Lung (tissue), 12 donors: ENCODE results near the gene SLC25A41. TPM values are rescaled to one million over a fixed set of nuclear protein-coding genes. Genes with fewer than 3 reads are reported as not detected.

Experiments used
- ATAC-seq: fragments of 200-7000 bp; cut with Tn5 transposase; one replicate; pipeline ENCODE4 v1.9.1; 2020; ENCODE audit warnings: moderate number of reproducible peaks; ENCODE audit not compliant: insufficient read depth, low FRiP score
- DNase-seq, 3 donors: peaks; one replicate each; pipeline ENCODE4 v3.0.0-alpha.2; 2013 to 2017
- H3K27ac ChIP-seq, 2 donors: one replicate each; pipeline ENCODE4 v1.5.1; 2013; ENCODE audit warnings: mild to moderate bottlenecking in 2 of 2, moderate library complexity in 2 of 2, control low read depth in 1 of 2, inconsistent platforms in 1 of 2, low read depth in 1 of 2, low read length in 1 of 2
- H3K27me3 ChIP-seq, 3 donors: one replicate each; pipeline ENCODE4 v1.5.1; 2013; ENCODE audit warnings: low read length in 2 of 3; ENCODE audit not compliant: control insufficient read depth in 3 of 3, insufficient read depth in 3 of 3
- H3K36me3 ChIP-seq, 4 donors: one replicate each; pipeline ENCODE4 v1.5.1; 2013; ENCODE audit warnings: low read length in 4 of 4, mild to moderate bottlenecking in 1 of 4, moderate library complexity in 1 of 4; ENCODE audit not compliant: control insufficient read depth in 4 of 4, insufficient read depth in 4 of 4
- H3K4me1 ChIP-seq, 5 donors: one replicate each; pipeline ENCODE4 v1.5.1; 2013; ENCODE audit warnings: low read length in 5 of 5, mild to moderate bottlenecking in 2 of 5, moderate library complexity in 1 of 5; ENCODE audit not compliant: control insufficient read depth in 5 of 5, insufficient read depth in 5 of 5
- H3K4me3 ChIP-seq: one replicate; pipeline ENCODE4 v1.5.1; 2013; ENCODE audit warnings: mild to moderate bottlenecking, control low read depth, moderate library complexity
- H3K9ac ChIP-seq, 2 donors: one replicate each; pipeline ENCODE4 v1.5.1; 2013; ENCODE audit warnings: low read length in 2 of 2, control low read depth in 1 of 2; ENCODE audit not compliant: insufficient read depth in 1 of 2
- H3K9me3 ChIP-seq, 4 donors: one replicate each; pipeline ENCODE4 v1.5.1; 2013; ENCODE audit warnings: low read length in 3 of 4, mild to moderate bottlenecking in 1 of 4, moderate library complexity in 1 of 4; ENCODE audit not compliant: control insufficient read depth in 4 of 4, insufficient read depth in 3 of 4
- WGBS, 2 donors: extraction: QIAGEN DNeasy Blood & Tissue Kit; methylation state at CpG; one replicate each; pipeline ENCODE4 v1.1.7; 2013; 5-methylcytosine and 5-hydroxymethylcytosine counted together
- polyA plus RNA-seq, 2 donors: library from polyadenylated mRNA; stranded (reverse); fragments of 200-250 nt; gene quantifications; one replicate each; pipeline ENCODE4 v1.2.1, GENCODE V29; 2013
- total RNA-seq, 2 donors: library from RNA; depleted of rRNA in 1 of 2; stranded (reverse); fragments of >200 nt in 1 of 2; gene quantifications; one replicate each; pipeline ENCODE4 v1.2.1, GENCODE V29; 2014 to 2021
- TF ChIP-seq, protein P1 (sequence below): IDR thresholded peaks from 2 replicates; pipeline ENCODE4 v1.5.1; 2012; ENCODE audit warnings: mild to moderate bottlenecking; ENCODE audit errors: control extremely low read depth, extremely low read depth
- donor health status: control.
- donor health status: control.
- donor health status: Bipolar disorder and iron deficiency.
- donor health status: healthy.
- donor health status: DM: yes; HTN: yes; CAD: no.

Gene SLC25A41
- total and polyA plus RNA-seq, 4 donors: 0.10 to 0.43 (median 0.28) TPM; not detected in 1

DNA sequence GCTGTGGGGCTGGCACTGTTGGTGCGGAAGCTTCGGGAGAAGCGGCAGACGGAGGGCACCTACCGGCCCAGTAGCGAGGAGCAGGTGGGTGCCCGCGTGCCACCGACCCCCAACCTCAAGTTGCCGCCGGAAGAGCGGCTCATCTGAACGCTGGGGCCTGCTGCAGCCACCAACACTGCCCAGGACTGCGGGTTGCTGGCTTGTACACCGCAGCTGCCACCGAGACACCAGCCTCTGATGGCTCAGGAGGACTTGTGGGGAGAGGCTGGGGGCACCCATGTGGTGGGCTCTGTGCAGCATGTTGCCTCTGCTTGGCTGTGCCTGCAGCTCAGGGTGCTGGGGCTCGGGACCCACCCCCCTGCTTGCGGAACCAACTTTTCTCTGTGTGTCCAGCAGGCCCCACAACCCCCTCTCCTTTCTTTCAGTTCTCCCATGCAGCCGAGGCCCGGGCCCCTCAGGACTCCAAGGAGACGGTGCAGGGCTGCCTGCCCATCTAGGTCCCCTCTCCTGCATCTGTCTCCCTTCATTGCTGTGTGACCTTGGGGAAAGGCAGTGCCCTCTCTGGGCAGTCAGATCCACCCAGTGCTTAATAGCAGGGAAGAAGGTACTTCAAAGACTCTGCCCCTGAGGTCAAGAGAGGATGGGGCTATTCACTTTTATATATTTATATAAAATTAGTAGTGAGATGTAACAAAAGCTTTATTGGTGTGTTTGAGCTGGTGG lies 33.1 kb upstream of the SLC25A41 start:
- ATAC-seq: no peak
- TF ChIP-seq, protein P1, sequence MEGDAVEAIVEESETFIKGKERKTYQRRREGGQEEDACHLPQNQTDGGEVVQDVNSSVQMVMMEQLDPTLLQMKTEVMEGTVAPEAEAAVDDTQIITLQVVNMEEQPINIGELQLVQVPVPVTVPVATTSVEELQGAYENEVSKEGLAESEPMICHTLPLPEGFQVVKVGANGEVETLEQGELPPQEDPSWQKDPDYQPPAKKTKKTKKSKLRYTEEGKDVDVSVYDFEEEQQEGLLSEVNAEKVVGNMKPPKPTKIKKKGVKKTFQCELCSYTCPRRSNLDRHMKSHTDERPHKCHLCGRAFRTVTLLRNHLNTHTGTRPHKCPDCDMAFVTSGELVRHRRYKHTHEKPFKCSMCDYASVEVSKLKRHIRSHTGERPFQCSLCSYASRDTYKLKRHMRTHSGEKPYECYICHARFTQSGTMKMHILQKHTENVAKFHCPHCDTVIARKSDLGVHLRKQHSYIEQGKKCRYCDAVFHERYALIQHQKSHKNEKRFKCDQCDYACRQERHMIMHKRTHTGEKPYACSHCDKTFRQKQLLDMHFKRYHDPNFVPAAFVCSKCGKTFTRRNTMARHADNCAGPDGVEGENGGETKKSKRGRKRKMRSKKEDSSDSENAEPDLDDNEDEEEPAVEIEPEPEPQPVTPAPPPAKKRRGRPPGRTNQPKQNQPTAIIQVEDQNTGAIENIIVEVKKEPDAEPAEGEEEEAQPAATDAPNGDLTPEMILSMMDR: no peak
- peaks cover 0 to 11% (median 7%) of the 10 kb centered on the region in 3 donors for H3K27me3 ChIP-seq

DNA sequence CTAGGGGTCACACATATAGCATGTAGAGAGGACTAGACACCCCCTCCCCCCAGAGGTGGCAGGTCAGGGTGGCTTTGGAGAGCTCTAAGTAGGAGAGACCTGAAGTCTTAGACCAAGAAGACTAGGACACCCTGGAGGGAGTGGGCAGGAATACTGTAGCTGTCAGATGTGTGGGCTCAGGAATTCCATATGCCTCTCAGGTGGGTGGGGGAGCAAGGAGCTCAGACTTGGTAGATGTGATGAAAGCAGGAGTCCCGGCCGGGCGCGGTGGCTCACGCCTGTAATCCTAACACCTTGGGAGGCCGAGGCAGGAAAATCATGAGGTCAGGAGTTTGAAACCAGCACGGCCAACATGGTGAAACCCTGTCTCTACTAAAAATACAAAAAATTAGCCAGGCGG lies 32.1 kb upstream of the SLC25A41 start:
- DNase-seq: no peak
- WGBS, 2 donors: 88 to 92% methylated on average over 8 of the region's 8 CpGs
- no peaks in the 10 kb centered on the region for H3K9me3 ChIP-seq
- TF ChIP-seq, protein P1: no peak
- H3K27ac ChIP-seq: no peak overlapping the region
- peaks cover 0 to 11% (median 7%) of the 10 kb centered on the region in 3 donors for H3K27me3 ChIP-seq
- H3K9ac ChIP-seq: no peak overlapping the region
- peaks cover 0 to 3% (median 0%) of the 10 kb centered on the region in 5 donors for H3K4me1 ChIP-seq
- H3K4me3 ChIP-seq: no peak overlapping the region
- no peak for ATAC-seq
- no peaks in the 10 kb centered on the region for H3K36me3 ChIP-seq

More for the DNA sequence above, 33.1 kb upstream of the SLC25A41 start:
- DNase-seq: no peak
- 88 to 91% methylated on average over 20 to 21 of the region's 21 CpGs for WGBS, 2 donors
- Histone ChIP-seq H3K27ac (no peak overlapping the region), H3K9ac (no peak overlapping the region), H3K4me3 (no peak overlapping the region), H3K4me1 (peaks cover 0 to 3% (median 0%) of the 10 kb centered on the region in 5 donors), H3K9me3 (no peaks in the 10 kb centered on the region), H3K36me3 (no peaks in the 10 kb centered on the region)

DNA sequence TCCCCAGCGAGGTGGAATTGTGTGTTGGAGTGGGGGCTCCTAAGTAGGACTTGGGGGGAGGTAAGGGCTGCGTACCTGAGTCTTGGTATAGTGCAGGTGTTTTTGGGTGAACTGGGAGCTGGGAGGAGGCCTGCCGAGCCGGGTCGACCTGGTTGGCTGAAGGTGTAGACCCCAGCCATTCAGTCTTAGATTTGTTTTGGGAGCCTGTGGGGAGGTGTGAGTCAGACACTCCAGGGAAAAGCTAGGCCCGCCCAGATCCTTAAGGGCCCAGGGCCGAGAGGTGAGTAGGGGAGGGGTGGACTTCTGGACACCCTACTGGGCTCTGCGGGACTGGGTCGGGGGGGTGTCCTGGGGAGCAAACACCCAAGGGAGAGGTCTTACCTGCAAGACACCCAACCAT lies 31.4 kb upstream of the SLC25A41 start:
- Histone ChIP-seq H3K36me3 (no peaks in the 10 kb centered on the region), H3K4me3 (peak overlapping the region; percentile 10), H3K4me1 (peaks cover 0 to 3% (median 0%) of the 10 kb centered on the region in 5 donors), H3K27me3 (peaks cover 0 to 11% (median 7%) of the 10 kb centered on the region in 3 donors), H3K9me3 (no peaks in the 10 kb centered on the region), H3K27ac (peak overlapping the region in 1 of 2 donors; percentile 83), H3K9ac (peak overlapping the region in 1 of 2 donors; percentile 16)
- WGBS, 2 donors: 42 to 76% methylated on average over 9 of the region's 9 CpGs
- DNase-seq: no peak
- TF ChIP-seq, protein P1: no peak
- ATAC-seq: peak; percentile 22
